Osteocyte (in vitro differentiated cells): ENCODE data around the gene PLD3. TPM values are rescaled to one million over a fixed set of nuclear protein-coding genes. Genes with fewer than 3 reads are reported as not detected.

Source experiments
- DNase-seq: peaks from one replicate; pipeline ENCODE4 v3.0.0; 2021; ENCODE audit warnings: mixed read lengths; ENCODE audit not compliant: unreplicated experiment; ENCODE audit errors: extremely low spot score
- H3K27ac Mint-ChIP-seq: one replicate; pipeline ENCODE4 v1.8.0; 2021; ENCODE audit warnings: mild to moderate bottlenecking, mixed read lengths; ENCODE audit not compliant: unreplicated experiment
- H3K27me3 Mint-ChIP-seq: one replicate; pipeline ENCODE4 v1.8.0; 2021; ENCODE audit warnings: mixed read lengths; ENCODE audit not compliant: unreplicated experiment
- H3K36me3 Mint-ChIP-seq: one replicate; pipeline ENCODE4 v1.8.0; 2021; ENCODE audit warnings: mixed read lengths; ENCODE audit not compliant: unreplicated experiment
- H3K4me1 Mint-ChIP-seq: one replicate; pipeline ENCODE4 v1.8.0; 2021; ENCODE audit warnings: mixed read lengths; ENCODE audit not compliant: unreplicated experiment
- H3K4me3 Mint-ChIP-seq: one replicate; pipeline ENCODE4 v1.8.0; 2021; ENCODE audit warnings: mild to moderate bottlenecking, moderate library complexity, mixed read lengths; ENCODE audit not compliant: unreplicated experiment
- H3K9me3 Mint-ChIP-seq: one replicate; pipeline ENCODE4 v1.8.0; 2021; ENCODE audit warnings: mixed read lengths; ENCODE audit not compliant: unreplicated experiment
- CTCF ChIP-seq: fragments of 200-600 bp; sonication (generic); IDR thresholded peaks from 2 replicates; pipeline ENCODE4 v1.5.0; 2021; ENCODE audit warnings: antibody characterized with exemption, mild to moderate bottlenecking, moderate library complexity
- total RNA-seq: library from RNA; stranded (reverse); gene quantifications from 2 replicates; pipeline ENCODE4 v1.2.1, GENCODE V29; 2021

PLD3 gene
- total RNA-seq, 1 donor from 2014 or later, result 499 TPM

- peak overlapping the region; percentile 47 for H3K27ac Mint-ChIP-seq
- peaks cover 10% of the 10 kb centered on the region for H3K36me3 Mint-ChIP-seq
- H3K27me3 Mint-ChIP-seq, result no peaks in the 10 kb centered on the region
- no peaks in the 10 kb centered on the region for H3K9me3 Mint-ChIP-seq
- H3K4me1 Mint-ChIP-seq, result peaks cover 2% of the 10 kb centered on the region
- no peak for TF ChIP-seq CTCF
- H3K4me3 Mint-ChIP-seq, result no peak overlapping the region
- no peak for DNase-seq
Measured at GRCh38 chr19:40315812-40316470, 32.6 kb upstream of the PLD3 start.

DNA sequence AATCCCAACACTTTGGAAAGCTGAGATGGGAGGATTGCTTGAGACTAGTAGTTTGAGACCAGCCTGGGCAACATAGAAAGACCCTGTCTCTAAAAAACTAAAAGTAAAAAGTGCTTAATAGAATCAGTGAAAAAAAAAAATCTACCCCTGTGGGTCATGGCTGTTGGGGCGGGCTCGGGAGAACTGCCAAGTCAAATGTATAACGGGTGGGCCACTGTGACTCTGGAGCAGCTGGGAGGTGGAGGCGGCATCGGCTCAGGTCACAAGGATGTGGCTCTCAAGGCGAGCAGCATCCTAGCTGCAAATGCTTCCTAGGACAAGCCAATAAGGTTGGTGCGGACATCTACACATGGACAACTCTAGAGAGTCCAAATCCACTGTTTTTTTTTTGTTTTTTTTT, 31.2 kb upstream of the PLD3 start:
- H3K27me3 Mint-ChIP-seq, result no peaks in the 10 kb centered on the region
- H3K4me3 Mint-ChIP-seq, result no peak overlapping the region
- peaks cover 6% of the 10 kb centered on the region for H3K4me1 Mint-ChIP-seq
- DNase-seq, result no peak
- no peak for TF ChIP-seq CTCF
- H3K9me3 Mint-ChIP-seq, result no peaks in the 10 kb centered on the region
- H3K27ac Mint-ChIP-seq, result no peak overlapping the region
- peaks cover 12% of the 10 kb centered on the region for H3K36me3 Mint-ChIP-seq

DNA sequence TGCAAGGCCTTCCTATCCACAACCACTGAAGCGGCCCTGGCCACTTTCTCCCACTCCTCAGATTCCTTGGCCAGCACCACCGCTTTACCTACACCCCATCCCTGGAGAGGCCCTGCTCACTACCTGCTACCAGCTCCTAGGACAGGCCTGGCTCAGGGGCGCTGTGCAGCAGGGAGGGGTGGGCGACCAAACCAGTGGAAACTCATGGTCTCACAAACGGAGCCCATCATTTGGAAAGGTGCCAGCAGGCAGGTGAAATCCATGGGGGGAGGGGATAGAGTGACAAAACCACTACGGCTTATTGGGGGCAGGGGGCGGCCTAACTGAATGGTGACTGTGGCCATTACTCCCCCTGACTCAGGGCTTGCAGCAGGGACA, 27.9 kb upstream of the PLD3 start:
- H3K4me3 Mint-ChIP-seq, result no peak overlapping the region
- peaks cover 20% of the 10 kb centered on the region for H3K4me1 Mint-ChIP-seq
- H3K9me3 Mint-ChIP-seq, result no peaks in the 10 kb centered on the region
- H3K36me3 Mint-ChIP-seq, result peaks cover 31% of the 10 kb centered on the region
- H3K27ac Mint-ChIP-seq, result no peak overlapping the region
- no peaks in the 10 kb centered on the region for H3K27me3 Mint-ChIP-seq
- TF ChIP-seq CTCF, result no peak
- no peak for DNase-seq

- Mint-ChIP-seq H3K27ac (peak overlapping the region; percentile 59), H3K27me3 (no peaks in the 10 kb centered on the region), H3K4me1 (peaks cover 20% of the 10 kb centered on the region), H3K4me3 (no peak overlapping the region), H3K9me3 (no peaks in the 10 kb centered on the region), H3K36me3 (peaks cover 35% of the 10 kb centered on the region)
- DNase-seq, result no peak
- no peak for TF ChIP-seq CTCF
Measured at GRCh38 chr19:40321076-40321475, 27.4 kb upstream of the PLD3 start.

GRCh38 chr19:40321566-40322270, 26.8 kb upstream of the PLD3 start:
- Mint-ChIP-seq H3K27me3 (no peaks in the 10 kb centered on the region), H3K9me3 (no peaks in the 10 kb centered on the region), H3K4me1 (peaks cover 20% of the 10 kb centered on the region), H3K27ac (peak overlapping the region; percentile 59), H3K4me3 (no peak overlapping the region), H3K36me3 (peaks cover 35% of the 10 kb centered on the region)
- DNase-seq, result no peak
- no peak for TF ChIP-seq CTCF
